Progenitor cell of endocrine pancreas (in vitro differentiated cells): ENCODE measurements around the gene HILPDA. TPM values are rescaled to one million over a fixed set of nuclear protein-coding genes. Genes with fewer than 3 reads are reported as not detected.

Source experiments
- DNase-seq: peaks from one replicate; pipeline ENCODE4 v3.0.0; 2021; ENCODE audit warnings: low spot score; ENCODE audit not compliant: unreplicated experiment
- H3K27ac Mint-ChIP-seq: 2 replicates; pipeline ENCODE4 v1.8.0; 2021; ENCODE audit warnings: mild to moderate bottlenecking, moderate library complexity, mixed read lengths
- H3K27me3 Mint-ChIP-seq: 2 replicates; pipeline ENCODE4 v1.8.0; 2021; ENCODE audit warnings: mixed read lengths
- H3K36me3 Mint-ChIP-seq: 2 replicates; pipeline ENCODE4 v1.8.0; 2022; ENCODE audit warnings: mixed read lengths; ENCODE audit not compliant: insufficient read depth
- H3K4me1 Mint-ChIP-seq: 2 replicates; pipeline ENCODE4 v1.8.0; 2021; ENCODE audit warnings: low read depth, mixed read lengths
- H3K4me3 Mint-ChIP-seq: 2 replicates; pipeline ENCODE4 v1.8.0; 2021; ENCODE audit warnings: low read depth, mild to moderate bottlenecking, moderate library complexity, mixed read lengths
- H3K9me3 Mint-ChIP-seq: 2 replicates; pipeline ENCODE4 v1.8.0; 2021; ENCODE audit warnings: low read depth, mixed read lengths
- CTCF ChIP-seq: fragments of 200-600 bp; sonication (generic); IDR thresholded peaks from one replicate; pipeline ENCODE4 v1.5.0; 2021; ENCODE audit warnings: antibody characterized with exemption, mild to moderate bottlenecking; ENCODE audit not compliant: unreplicated experiment
- total RNA-seq: library from RNA; stranded (reverse); gene quantifications from 2 replicates; pipeline ENCODE4 v1.2.1, GENCODE V29; 2021

HILPDA gene
- total RNA-seq, 1 donor from 2014 or later = 36.8 TPM

- no peak for DNase-seq
- TF ChIP-seq CTCF = no peak
- Mint-ChIP-seq H3K9me3 (no peaks in the 10 kb centered on the region), H3K4me3 (no peak overlapping the region), H3K36me3 (no peaks in the 10 kb centered on the region), H3K27ac (no peak overlapping the region), H3K4me1 (no peaks in the 10 kb centered on the region), H3K27me3 (peaks cover 30% of the 10 kb centered on the region)
Measured at GRCh38 chr7:128419257-128419656, 36.4 kb upstream of the HILPDA start.

GRCh38 chr7:128420773-128421172 lies 34.9 kb upstream of the HILPDA start:
- no peak for TF ChIP-seq CTCF
- Mint-ChIP-seq H3K4me1 (no peaks in the 10 kb centered on the region), H3K36me3 (no peaks in the 10 kb centered on the region), H3K9me3 (no peaks in the 10 kb centered on the region), H3K27ac (no peak overlapping the region), H3K4me3 (no peak overlapping the region), H3K27me3 (peaks cover 23% of the 10 kb centered on the region)
- DNase-seq = no peak

GRCh38 chr7:128421384-128421783 lies 34.3 kb upstream of the HILPDA start:
- peaks cover 23% of the 10 kb centered on the region for H3K27me3 Mint-ChIP-seq
- H3K9me3 Mint-ChIP-seq = no peaks in the 10 kb centered on the region
- TF ChIP-seq CTCF = no peak
- no peaks in the 10 kb centered on the region for H3K4me1 Mint-ChIP-seq
- no peak overlapping the region for H3K27ac Mint-ChIP-seq
- no peaks in the 10 kb centered on the region for H3K36me3 Mint-ChIP-seq
- no peak overlapping the region for H3K4me3 Mint-ChIP-seq
- DNase-seq = no peak

GRCh38 chr7:128422037-128422436 lies 33.6 kb upstream of the HILPDA start:
- no peak for TF ChIP-seq CTCF
- no peak overlapping the region for H3K4me3 Mint-ChIP-seq
- H3K27me3 Mint-ChIP-seq = peaks cover 20% of the 10 kb centered on the region
- no peak for DNase-seq
- H3K4me1 Mint-ChIP-seq = no peaks in the 10 kb centered on the region
- no peaks in the 10 kb centered on the region for H3K36me3 Mint-ChIP-seq
- H3K27ac Mint-ChIP-seq = no peak overlapping the region
- H3K9me3 Mint-ChIP-seq = no peaks in the 10 kb centered on the region

GRCh38 chr7:128422842-128423241 lies 32.8 kb upstream of the HILPDA start:
- Mint-ChIP-seq H3K27me3 (peaks cover 16% of the 10 kb centered on the region), H3K27ac (no peak overlapping the region), H3K36me3 (no peaks in the 10 kb centered on the region), H3K4me1 (no peaks in the 10 kb centered on the region), H3K9me3 (no peaks in the 10 kb centered on the region), H3K4me3 (no peak overlapping the region)
- no peak for DNase-seq
- TF ChIP-seq CTCF = no peak
